Stomach smooth muscle (tissue), 2 donors: ENCODE data around the gene HPSE2.

Experiments used
- H3K27ac ChIP-seq: one replicate; pipeline ENCODE4 v1.7.0; 2013; ENCODE audit warnings: mild to moderate bottlenecking, low read length, inconsistent platforms
- H3K27me3 ChIP-seq, 2 donors: one replicate each; pipeline ENCODE4 v1.7.0; 2013; ENCODE audit warnings: low read length in 2 of 2; ENCODE audit not compliant: insufficient read depth in 2 of 2, control insufficient read depth in 1 of 2
- H3K36me3 ChIP-seq, 2 donors: one replicate each; pipeline ENCODE4 v1.7.0; 2013; ENCODE audit warnings: low read length in 2 of 2; ENCODE audit not compliant: control insufficient read depth in 2 of 2, insufficient read depth in 2 of 2
- H3K4me1 ChIP-seq: one replicate; pipeline ENCODE4 v1.7.0; 2013; ENCODE audit warnings: low read length; ENCODE audit not compliant: control insufficient read depth, insufficient read depth
- H3K4me3 ChIP-seq, 2 donors: one replicate each; pipeline ENCODE4 v1.7.0; 2013; ENCODE audit warnings: low read length in 2 of 2
- H3K9ac ChIP-seq, 2 donors: one replicate each; pipeline ENCODE4 v1.7.0; 2013; ENCODE audit warnings: low read length in 2 of 2, mild to moderate bottlenecking in 1 of 2
- H3K9me3 ChIP-seq, 2 donors: one replicate each; pipeline ENCODE4 v1.7.0; 2013; ENCODE audit warnings: low read length in 2 of 2; ENCODE audit not compliant: control insufficient read depth in 2 of 2
- donor health status: healthy.
- donor health status: Pancreatic carcinoma.

The HPSE2 gene

GRCh38 chr10:98901441-98902110 lies 334.1 kb downstream of the HPSE2 start:
- no peak overlapping the region for H3K27ac ChIP-seq
- H3K9ac ChIP-seq, result no peak overlapping the region
- H3K36me3 ChIP-seq, result no peaks in the 10 kb centered on the region
- H3K9me3 ChIP-seq, result no peaks in the 10 kb centered on the region
- H3K4me1 ChIP-seq, result no peaks in the 10 kb centered on the region
- H3K27me3 ChIP-seq, result no peaks in the 10 kb centered on the region
- no peak overlapping the region for H3K4me3 ChIP-seq

GRCh38 chr10:98899018-98899417 lies 336.6 kb downstream of the HPSE2 start:
- Histone ChIP-seq H3K9me3 (no peaks in the 10 kb centered on the region), H3K36me3 (no peaks in the 10 kb centered on the region), H3K27ac (no peak overlapping the region), H3K27me3 (no peaks in the 10 kb centered on the region), H3K9ac (no peak overlapping the region), H3K4me1 (no peaks in the 10 kb centered on the region), H3K4me3 (no peak overlapping the region)

GRCh38 chr10:98892523-98892922 lies 343.1 kb downstream of the HPSE2 start:
- no peak overlapping the region for H3K4me3 ChIP-seq
- no peaks in the 10 kb centered on the region for H3K9me3 ChIP-seq
- H3K27ac ChIP-seq, result no peak overlapping the region
- no peak overlapping the region for H3K9ac ChIP-seq
- no peaks in the 10 kb centered on the region for H3K27me3 ChIP-seq
- H3K36me3 ChIP-seq, result no peaks in the 10 kb centered on the region
- no peaks in the 10 kb centered on the region for H3K4me1 ChIP-seq

DNA sequence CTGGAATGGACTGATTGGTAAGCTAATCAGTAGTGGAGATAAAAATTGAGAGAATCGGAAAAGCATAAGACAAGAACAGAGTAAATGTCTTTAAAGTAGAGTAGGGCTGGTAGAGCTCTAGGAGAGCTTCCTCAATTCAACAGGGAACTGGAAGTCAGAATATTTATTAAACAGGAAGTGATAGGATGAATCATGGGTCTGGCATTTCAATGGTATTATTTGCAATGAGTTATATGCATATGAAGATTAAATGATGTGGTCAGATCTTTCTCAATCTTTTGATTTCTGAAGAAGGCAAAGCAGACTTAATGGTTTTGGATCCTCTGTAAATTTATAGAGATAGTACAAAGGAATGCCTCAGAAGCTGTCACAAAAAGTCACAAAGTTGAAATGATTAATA lies 349.0 kb downstream of the HPSE2 start:
- H3K27ac ChIP-seq, result no peak overlapping the region
- no peaks in the 10 kb centered on the region for H3K4me1 ChIP-seq
- no peak overlapping the region for H3K4me3 ChIP-seq
- no peaks in the 10 kb centered on the region for H3K9me3 ChIP-seq
- no peaks in the 10 kb centered on the region for H3K27me3 ChIP-seq
- H3K36me3 ChIP-seq, result no peaks in the 10 kb centered on the region
- no peak overlapping the region for H3K9ac ChIP-seq

- H3K27ac ChIP-seq, result no peak overlapping the region
- no peaks in the 10 kb centered on the region for H3K27me3 ChIP-seq
- no peaks in the 10 kb centered on the region for H3K9me3 ChIP-seq
- no peaks in the 10 kb centered on the region for H3K4me1 ChIP-seq
- no peaks in the 10 kb centered on the region for H3K36me3 ChIP-seq
- H3K9ac ChIP-seq, result no peak overlapping the region
- H3K4me3 ChIP-seq, result no peak overlapping the region
Observed at GRCh38 chr10:98885378-98885777, 350.3 kb downstream of the HPSE2 start.

- Histone ChIP-seq H3K4me1 (peaks cover 2% of the 10 kb centered on the region), H3K9ac (no peak overlapping the region), H3K27me3 (no peaks in the 10 kb centered on the region), H3K27ac (no peak overlapping the region), H3K36me3 (no peaks in the 10 kb centered on the region), H3K9me3 (no peaks in the 10 kb centered on the region), H3K4me3 (no peak overlapping the region)
Observed at GRCh38 chr10:98881789-98882188, 353.9 kb downstream of the HPSE2 start.

DNA sequence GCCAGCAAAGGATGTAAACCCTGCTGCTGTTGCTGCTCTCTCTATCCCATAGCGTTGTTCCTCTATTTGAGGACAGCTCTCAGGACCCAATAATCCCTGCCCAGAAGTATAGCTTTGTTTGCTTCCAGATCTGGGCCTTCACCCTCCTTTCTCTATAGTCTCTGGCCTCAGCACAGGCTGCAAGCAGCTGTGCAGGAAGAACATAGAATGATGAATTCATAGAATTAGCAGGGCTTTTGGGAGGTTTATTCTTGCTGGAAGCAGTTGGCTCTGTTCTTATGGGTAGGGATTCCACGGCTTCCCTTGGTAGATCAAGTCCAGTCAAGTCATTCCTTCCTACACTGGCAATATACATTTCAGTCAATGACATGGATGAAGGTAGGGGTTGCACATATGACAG lies 354.7 kb downstream of the HPSE2 start:
- Histone ChIP-seq H3K9me3 (no peaks in the 10 kb centered on the region), H3K36me3 (no peaks in the 10 kb centered on the region), H3K9ac (no peak overlapping the region), H3K4me1 (peaks cover 2% of the 10 kb centered on the region), H3K4me3 (no peak overlapping the region), H3K27ac (no peak overlapping the region), H3K27me3 (no peaks in the 10 kb centered on the region)

DNA sequence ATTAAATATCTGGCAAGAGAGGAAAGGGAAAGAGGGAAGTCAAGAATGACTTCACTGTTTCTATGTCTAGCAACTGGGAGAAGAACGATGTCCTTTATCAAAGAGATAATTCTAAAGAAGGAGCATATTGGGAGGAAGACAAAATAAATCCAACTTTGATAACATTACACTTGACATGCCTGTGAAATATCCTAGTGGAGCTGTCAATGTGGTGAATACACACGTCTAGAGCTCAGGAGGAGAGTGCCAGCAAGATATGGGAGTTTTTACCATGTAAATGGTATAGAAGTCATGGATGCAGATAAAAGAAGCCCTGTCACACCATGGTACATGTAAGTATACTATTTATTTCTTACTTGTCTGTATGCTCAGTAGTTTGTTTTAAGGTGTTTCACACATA lies 356.7 kb downstream of the HPSE2 start:
- Histone ChIP-seq H3K9ac (no peak overlapping the region), H3K4me3 (no peak overlapping the region), H3K27me3 (no peaks in the 10 kb centered on the region), H3K36me3 (no peaks in the 10 kb centered on the region), H3K9me3 (no peaks in the 10 kb centered on the region), H3K27ac (no peak overlapping the region), H3K4me1 (peaks cover 2% of the 10 kb centered on the region)

- no peaks in the 10 kb centered on the region for H3K9me3 ChIP-seq
- H3K4me1 ChIP-seq, result peaks cover 2% of the 10 kb centered on the region
- H3K4me3 ChIP-seq, result no peak overlapping the region
- H3K9ac ChIP-seq, result no peak overlapping the region
- no peaks in the 10 kb centered on the region for H3K27me3 ChIP-seq
- H3K27ac ChIP-seq, result no peak overlapping the region
- H3K36me3 ChIP-seq, result no peaks in the 10 kb centered on the region
Observed at GRCh38 chr10:98878418-98878817, 357.2 kb downstream of the HPSE2 start.

DNA sequence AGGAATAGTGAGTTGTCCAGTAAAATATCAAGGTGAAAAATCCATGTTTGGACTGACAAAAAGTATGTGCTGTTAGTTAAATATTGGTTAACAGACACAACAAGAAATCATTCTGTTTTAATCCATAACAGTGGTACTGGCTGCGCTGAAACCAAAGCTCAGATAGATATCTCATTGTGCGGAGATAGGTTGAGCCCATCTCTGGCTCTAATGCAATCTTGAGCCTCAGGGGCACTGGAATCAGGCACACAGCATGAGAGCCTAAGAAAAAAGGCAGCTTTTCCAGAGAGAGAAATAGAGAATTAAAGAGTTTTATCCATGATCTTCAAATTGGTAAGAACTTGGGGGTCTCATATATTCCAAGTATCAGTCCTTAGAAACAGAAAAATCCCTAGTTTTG lies 373.7 kb downstream of the HPSE2 start:
- Histone ChIP-seq H3K27ac (no peak overlapping the region), H3K4me3 (no peak overlapping the region)

GRCh38 chr10:98858525-98858924 lies 377.1 kb downstream of the HPSE2 start:
- H3K9ac ChIP-seq, result no peak overlapping the region
- no peak overlapping the region for H3K27ac ChIP-seq
- H3K4me3 ChIP-seq, result no peak overlapping the region
- no peaks in the 10 kb centered on the region for H3K9me3 ChIP-seq
- no peaks in the 10 kb centered on the region for H3K36me3 ChIP-seq
- H3K4me1 ChIP-seq, result no peaks in the 10 kb centered on the region
- H3K27me3 ChIP-seq, result no peaks in the 10 kb centered on the region

More for the DNA sequence above, 373.7 kb downstream of the HPSE2 start:
- H3K27me3 ChIP-seq, result no peaks in the 10 kb centered on the region
- no peaks in the 10 kb centered on the region for H3K4me1 ChIP-seq
- H3K36me3 ChIP-seq, result no peaks in the 10 kb centered on the region
- no peaks in the 10 kb centered on the region for H3K9me3 ChIP-seq
- no peak overlapping the region for H3K9ac ChIP-seq
